ENCODE measurements around the gene ARL14. TPM values are rescaled to one million over a fixed set of nuclear protein-coding genes. Genes with fewer than 3 reads are reported as not detected.

The ARL14 gene
- total RNA-seq, 6 experiments from 2014 or later: 0.31 to 0.66 TPM; not detected in 4

GRCh38 chr3:160660902-160661301 lies 16.1 kb upstream of the ARL14 start:
- H3K27me3 ChIP-seq: no peaks in the 10 kb centered on the region
- no peak overlapping the region for H3K27ac ChIP-seq
- no peaks in the 10 kb centered on the region for H3K4me1 ChIP-seq
- ATAC-seq (no peak), DNase-seq (no peak)
- H3K36me3 ChIP-seq: no peaks in the 10 kb centered on the region
- TF ChIP-seq CTCF (IDR thresholded peaks at IDR 0.05): no peak
- no peak for TF ChIP-seq POLR2A (IDR thresholded peaks at IDR 0.05)
- WGBS (ENCODE audit: insufficient coverage, low coverage, low lambda C conversion rate, missing lambda C conversion rate): 82% methylated on average over 4 of the region's 5 CpGs
- H3K9me3 ChIP-seq: no peaks in the 10 kb centered on the region
- H3K4me3 ChIP-seq: no peak overlapping the region
- intact Hi-C loops (cut with DNase I): no loop called here

GRCh38 chr3:160661660-160662059 lies 15.3 kb upstream of the ARL14 start:
- no peak overlapping the region for H3K4me3 ChIP-seq
- no peak for TF ChIP-seq POLR2A (IDR thresholded peaks at IDR 0.05)
- TF ChIP-seq CTCF (IDR thresholded peaks at IDR 0.05): no peak
- no peaks in the 10 kb centered on the region for H3K4me1 ChIP-seq
- no peak for ATAC-seq
- no peak overlapping the region for H3K27ac ChIP-seq
- intact Hi-C loops (cut with DNase I): no loop called here
- no peaks in the 10 kb centered on the region for H3K27me3 ChIP-seq
- WGBS (ENCODE audit: insufficient coverage, low coverage, low lambda C conversion rate, missing lambda C conversion rate): 21% methylated on average over 1 of the region's 1 CpG
- no peaks in the 10 kb centered on the region for H3K36me3 ChIP-seq
- H3K9me3 ChIP-seq: no peaks in the 10 kb centered on the region
- DNase-seq: no peak

- Histone ChIP-seq H3K9me3 (no peaks in the 10 kb centered on the region), H3K4me3 (no peak overlapping the region), H3K27ac (no peak overlapping the region), H3K4me1 (no peaks in the 10 kb centered on the region), H3K36me3 (no peaks in the 10 kb centered on the region), H3K27me3 (no peaks in the 10 kb centered on the region)
- ATAC-seq (no peak), DNase-seq (no peak)
- intact Hi-C loops (cut with DNase I): no loop called here
- WGBS (ENCODE audit: insufficient coverage, low coverage, low lambda C conversion rate, missing lambda C conversion rate): 66% methylated on average over 3 of the region's 3 CpGs
- TF ChIP-seq POLR2A (IDR thresholded peaks at IDR 0.05) (no peak), CTCF (IDR thresholded peaks at IDR 0.05) (no peak)
These were observed 11.7 kb upstream of the ARL14 start for GRCh38 chr3:160665231-160665630.

GRCh38 chr3:160665784-160666526 lies 11.0 kb upstream of the ARL14 start:
- Histone ChIP-seq H3K4me1 (peaks cover 0 to 1% (median 0%) of the 10 kb centered on the region in 4 donors), H3K27ac (no peak overlapping the region), H3K9me3 (no peaks in the 10 kb centered on the region), H3K36me3 (no peaks in the 10 kb centered on the region), H3K4me3 (no peak overlapping the region), H3K27me3 (no peaks in the 10 kb centered on the region)
- DNase-seq: no peak
- 60% methylated on average over 4 of the region's 4 CpGs for WGBS (ENCODE audit: insufficient coverage, low coverage, low lambda C conversion rate, missing lambda C conversion rate)
- intact Hi-C loops (cut with DNase I): no loop called here
- ATAC-seq: peak in 2 of 4 donors; percentile 42 to 77
- TF ChIP-seq POLR2A (IDR thresholded peaks at IDR 0.05): no peak

GRCh38 chr3:160667452-160667851 lies 9.5 kb upstream of the ARL14 start:
- Histone ChIP-seq H3K4me3 (no peak overlapping the region), H3K36me3 (no peaks in the 10 kb centered on the region), H3K4me1 (peaks cover 0 to 13% (median 3%) of the 10 kb centered on the region in 4 donors), H3K9me3 (no peaks in the 10 kb centered on the region), H3K27me3 (no peaks in the 10 kb centered on the region), H3K27ac (no peak overlapping the region)
- intact Hi-C loops (cut with DNase I): no loop called here
- DNase-seq (peak in 1 of 3 donors; percentile 31), ATAC-seq (peak in 2 of 4 donors; percentile 41 to 89)
- no peak for TF ChIP-seq POLR2A (IDR thresholded peaks at IDR 0.05)
- no peak for TF ChIP-seq CTCF (IDR thresholded peaks at IDR 0.05)
